ENCODE results near the gene PAPPA2.

Gene PAPPA2

GRCh38 chr1:176854121-176854520 lies 391.1 kb downstream of the PAPPA2 start:
- no peaks in the 10 kb centered on the region for H3K9me3 ChIP-seq (ENCODE audit: control insufficient read depth, insufficient read depth, low read length)
- no peaks in the 10 kb centered on the region for H3K36me3 ChIP-seq (ENCODE audit: control insufficient read depth, insufficient read depth, low read length)
- no peak overlapping the region for H3K9ac ChIP-seq (ENCODE audit: low read depth, low read length)
- no peak overlapping the region for H3K27ac ChIP-seq (ENCODE audit: low read depth, low read length)
- no peaks in the 10 kb centered on the region for H3K4me1 ChIP-seq (ENCODE audit: control insufficient read depth, insufficient read depth, low read length)
- no peak overlapping the region for H3K4me3 ChIP-seq (ENCODE audit: low read depth, low read length)
- H3K27me3 ChIP-seq (ENCODE audit: control insufficient read depth, insufficient read depth, low read length): no peaks in the 10 kb centered on the region

- no peak overlapping the region for H3K27ac ChIP-seq (ENCODE audit: low read depth, low read length)
- no peak overlapping the region for H3K9ac ChIP-seq (ENCODE audit: low read depth, low read length)
- no peaks in the 10 kb centered on the region for H3K4me1 ChIP-seq (ENCODE audit: control insufficient read depth, insufficient read depth, low read length)
- H3K9me3 ChIP-seq (ENCODE audit: control insufficient read depth, insufficient read depth, low read length): no peaks in the 10 kb centered on the region
- no peak overlapping the region for H3K4me3 ChIP-seq (ENCODE audit: low read depth, low read length)
- no peaks in the 10 kb centered on the region for H3K27me3 ChIP-seq (ENCODE audit: control insufficient read depth, insufficient read depth, low read length)
- no peaks in the 10 kb centered on the region for H3K36me3 ChIP-seq (ENCODE audit: control insufficient read depth, insufficient read depth, low read length)
These were observed 392.1 kb downstream of the PAPPA2 start for GRCh38 chr1:176854758-176855745.

- Histone ChIP-seq H3K4me3 (ENCODE audit: low read depth, low read length) (no peak overlapping the region), H3K27ac (ENCODE audit: low read depth, low read length) (no peak overlapping the region), H3K27me3 (ENCODE audit: control insufficient read depth, insufficient read depth, low read length) (no peaks in the 10 kb centered on the region), H3K36me3 (ENCODE audit: control insufficient read depth, insufficient read depth, low read length) (no peaks in the 10 kb centered on the region), H3K9me3 (ENCODE audit: control insufficient read depth, insufficient read depth, low read length) (no peaks in the 10 kb centered on the region), H3K9ac (ENCODE audit: low read depth, low read length) (no peak overlapping the region), H3K4me1 (ENCODE audit: control insufficient read depth, insufficient read depth, low read length) (no peaks in the 10 kb centered on the region)
These were observed 394.7 kb downstream of the PAPPA2 start for GRCh38 chr1:176857632-176858031.

GRCh38 chr1:176858433-176858916 lies 395.5 kb downstream of the PAPPA2 start:
- Histone ChIP-seq H3K27ac (ENCODE audit: low read depth, low read length) (no peak overlapping the region), H3K36me3 (ENCODE audit: control insufficient read depth, insufficient read depth, low read length) (no peaks in the 10 kb centered on the region), H3K9me3 (ENCODE audit: control insufficient read depth, insufficient read depth, low read length) (no peaks in the 10 kb centered on the region), H3K9ac (ENCODE audit: low read depth, low read length) (no peak overlapping the region), H3K4me3 (ENCODE audit: low read depth, low read length) (no peak overlapping the region), H3K27me3 (ENCODE audit: control insufficient read depth, insufficient read depth, low read length) (no peaks in the 10 kb centered on the region), H3K4me1 (ENCODE audit: control insufficient read depth, insufficient read depth, low read length) (no peaks in the 10 kb centered on the region)

- Histone ChIP-seq H3K9ac (ENCODE audit: low read depth, low read length) (no peak overlapping the region), H3K27ac (ENCODE audit: low read depth, low read length) (no peak overlapping the region), H3K9me3 (ENCODE audit: control insufficient read depth, insufficient read depth, low read length) (no peaks in the 10 kb centered on the region), H3K36me3 (ENCODE audit: control insufficient read depth, insufficient read depth, low read length) (no peaks in the 10 kb centered on the region), H3K4me3 (ENCODE audit: low read depth, low read length) (no peak overlapping the region), H3K4me1 (ENCODE audit: control insufficient read depth, insufficient read depth, low read length) (no peaks in the 10 kb centered on the region), H3K27me3 (ENCODE audit: control insufficient read depth, insufficient read depth, low read length) (no peaks in the 10 kb centered on the region)
These were observed 400.6 kb downstream of the PAPPA2 start for GRCh38 chr1:176863613-176864012.

- H3K9me3 ChIP-seq (ENCODE audit: control insufficient read depth, insufficient read depth, low read length): no peaks in the 10 kb centered on the region
- H3K4me1 ChIP-seq (ENCODE audit: control insufficient read depth, insufficient read depth, low read length): no peaks in the 10 kb centered on the region
- H3K9ac ChIP-seq (ENCODE audit: low read depth, low read length): no peak overlapping the region
- H3K27ac ChIP-seq (ENCODE audit: low read depth, low read length): no peak overlapping the region
- H3K36me3 ChIP-seq (ENCODE audit: control insufficient read depth, insufficient read depth, low read length): no peaks in the 10 kb centered on the region
- H3K27me3 ChIP-seq (ENCODE audit: control insufficient read depth, insufficient read depth, low read length): no peaks in the 10 kb centered on the region
- H3K4me3 ChIP-seq (ENCODE audit: low read depth, low read length): no peak overlapping the region
These were observed 401.2 kb downstream of the PAPPA2 start for GRCh38 chr1:176864211-176864610.

- Histone ChIP-seq H3K9me3 (ENCODE audit: control insufficient read depth, insufficient read depth, low read length) (no peaks in the 10 kb centered on the region), H3K27ac (ENCODE audit: low read depth, low read length) (no peak overlapping the region), H3K9ac (ENCODE audit: low read depth, low read length) (no peak overlapping the region), H3K36me3 (ENCODE audit: control insufficient read depth, insufficient read depth, low read length) (no peaks in the 10 kb centered on the region), H3K4me3 (ENCODE audit: low read depth, low read length) (no peak overlapping the region), H3K27me3 (ENCODE audit: control insufficient read depth, insufficient read depth, low read length) (no peaks in the 10 kb centered on the region), H3K4me1 (ENCODE audit: control insufficient read depth, insufficient read depth, low read length) (no peaks in the 10 kb centered on the region)
These were observed 403.2 kb downstream of the PAPPA2 start for GRCh38 chr1:176866011-176866714.

GRCh38 chr1:176869577-176869976 lies 406.6 kb downstream of the PAPPA2 start:
- H3K4me3 ChIP-seq (ENCODE audit: low read depth, low read length): no peak overlapping the region
- H3K4me1 ChIP-seq (ENCODE audit: control insufficient read depth, insufficient read depth, low read length): no peaks in the 10 kb centered on the region
- H3K27me3 ChIP-seq (ENCODE audit: control insufficient read depth, insufficient read depth, low read length): no peaks in the 10 kb centered on the region
- H3K9me3 ChIP-seq (ENCODE audit: control insufficient read depth, insufficient read depth, low read length): no peaks in the 10 kb centered on the region
- H3K27ac ChIP-seq (ENCODE audit: low read depth, low read length): no peak overlapping the region
- H3K9ac ChIP-seq (ENCODE audit: low read depth, low read length): no peak overlapping the region
- H3K36me3 ChIP-seq (ENCODE audit: control insufficient read depth, insufficient read depth, low read length): no peaks in the 10 kb centered on the region

- Histone ChIP-seq H3K27me3 (ENCODE audit: control insufficient read depth, insufficient read depth, low read length) (no peaks in the 10 kb centered on the region), H3K27ac (ENCODE audit: low read depth, low read length) (no peak overlapping the region), H3K4me1 (ENCODE audit: control insufficient read depth, insufficient read depth, low read length) (no peaks in the 10 kb centered on the region), H3K9me3 (ENCODE audit: control insufficient read depth, insufficient read depth, low read length) (no peaks in the 10 kb centered on the region), H3K9ac (ENCODE audit: low read depth, low read length) (no peak overlapping the region), H3K4me3 (ENCODE audit: low read depth, low read length) (no peak overlapping the region), H3K36me3 (ENCODE audit: control insufficient read depth, insufficient read depth, low read length) (no peaks in the 10 kb centered on the region)
These were observed 414.1 kb downstream of the PAPPA2 start for GRCh38 chr1:176876966-176877515.

- Histone ChIP-seq H3K9ac (ENCODE audit: low read depth, low read length) (no peak overlapping the region), H3K9me3 (ENCODE audit: control insufficient read depth, insufficient read depth, low read length) (no peaks in the 10 kb centered on the region), H3K4me3 (ENCODE audit: low read depth, low read length) (no peak overlapping the region), H3K36me3 (ENCODE audit: control insufficient read depth, insufficient read depth, low read length) (no peaks in the 10 kb centered on the region), H3K27ac (ENCODE audit: low read depth, low read length) (no peak overlapping the region), H3K4me1 (ENCODE audit: control insufficient read depth, insufficient read depth, low read length) (no peaks in the 10 kb centered on the region), H3K27me3 (ENCODE audit: control insufficient read depth, insufficient read depth, low read length) (no peaks in the 10 kb centered on the region)
These were observed 414.6 kb downstream of the PAPPA2 start for GRCh38 chr1:176877557-176877956.

Measured in HUES48 (cell line).